Natural killer cell (primary cell): ENCODE results near the gene BEST2. TPM values are rescaled to one million over a fixed set of nuclear protein-coding genes. Genes with fewer than 3 reads are reported as not detected.

Source experiments
- ATAC-seq, 3 donors: fragments of 150-1000 bp in 2 of 3; fragments of 200-7000 bp in 1 of 3; cut with Tn5 transposase; 1 replicate in 1 of 3; 2 replicates in 2 of 3; pipeline ENCODE4 v1.10.0; 2021; ENCODE audit warnings: mild to moderate bottlenecking in 2 of 3, moderate library complexity in 2 of 3
- DNase-seq, 2 donors: peaks; one replicate each; pipeline versions ENCODE4 v3.0.0 to v3.0.0-alpha.2; 2013 to 2021; ENCODE audit warnings: mixed read lengths in 1 of 2
- H3K27ac ChIP-seq: one replicate; pipeline ENCODE4 v1.5.1; 2013; ENCODE audit warnings: mild to moderate bottlenecking, low read length
- H3K27me3 ChIP-seq: one replicate; pipeline ENCODE4 v1.6.1; 2013; ENCODE audit warnings: low read length; ENCODE audit not compliant: control insufficient read depth, insufficient read depth
- H3K36me3 ChIP-seq: one replicate; pipeline ENCODE4 v1.6.1; 2013; ENCODE audit warnings: low read length; ENCODE audit not compliant: control insufficient read depth, insufficient read depth
- H3K4me1 ChIP-seq: one replicate; pipeline ENCODE4 v1.6.1; 2013; ENCODE audit warnings: low read length; ENCODE audit not compliant: control insufficient read depth, insufficient read depth
- H3K4me3 ChIP-seq: one replicate; pipeline ENCODE4 v1.5.1; 2013; ENCODE audit warnings: low read length
- H3K9me3 ChIP-seq: one replicate; pipeline ENCODE4 v1.6.1; 2013; ENCODE audit warnings: low read length; ENCODE audit not compliant: control insufficient read depth, insufficient read depth
- H3K27ac Mint-ChIP-seq, 2 donors: one replicate each; pipeline ENCODE4 v1.8.0; 2022; ENCODE audit warnings: mild to moderate bottlenecking in 2 of 2, mixed read lengths in 2 of 2, moderate library complexity in 1 of 2
- H3K27me3 Mint-ChIP-seq, 2 donors: one replicate each; pipeline ENCODE4 v1.8.0; 2022; ENCODE audit warnings: low read depth in 2 of 2, mixed read lengths in 2 of 2
- H3K36me3 Mint-ChIP-seq: one replicate; pipeline ENCODE4 v1.8.0; 2022; ENCODE audit warnings: mixed read lengths
- H3K4me1 Mint-ChIP-seq, 2 donors: one replicate each; pipeline ENCODE4 v1.8.0; 2022; ENCODE audit warnings: mixed read lengths in 2 of 2
- H3K4me3 Mint-ChIP-seq: one replicate; pipeline ENCODE4 v1.8.0; 2022; ENCODE audit warnings: mild to moderate bottlenecking, moderate library complexity, mixed read lengths
- H3K9me3 Mint-ChIP-seq, 2 donors: one replicate each; pipeline ENCODE4 v1.8.0; 2022; ENCODE audit warnings: mixed read lengths in 2 of 2
- WGBS: methylation state at CpG from one replicate; pipeline ENCODE4 v1.1.7; 2013; ENCODE audit warnings: missing lambda C conversion rate; ENCODE audit not compliant: insufficient coverage; 5-methylcytosine and 5-hydroxymethylcytosine counted together
- intact Hi-C: fragments of 100-400 bp; cut with micrococcal nuclease; formaldehyde crosslinking; loops from one replicate; pipeline ENCODE4 v1.14.2; 2022
- total RNA-seq, 4 donors: library from RNA; stranded (reverse); fragments of 120-200 nt in 1 of 4; gene quantifications; one replicate each; pipeline versions ENCODE4 v1.2.3 to v1.2.4, GENCODE V29; 2013 to 2022
- TF ChIP-seq, protein P1 (sequence below): fragments of 200-600 bp; IDR thresholded peaks from one replicate; pipeline ENCODE4 v1.8.0; 2022; ENCODE audit warnings: antibody characterized with exemption

Gene BEST2
- total RNA-seq, 3 donors from 2014 or later (not counting 1 experiment from before 2014, with no cell fraction given) = not detected

DNA sequence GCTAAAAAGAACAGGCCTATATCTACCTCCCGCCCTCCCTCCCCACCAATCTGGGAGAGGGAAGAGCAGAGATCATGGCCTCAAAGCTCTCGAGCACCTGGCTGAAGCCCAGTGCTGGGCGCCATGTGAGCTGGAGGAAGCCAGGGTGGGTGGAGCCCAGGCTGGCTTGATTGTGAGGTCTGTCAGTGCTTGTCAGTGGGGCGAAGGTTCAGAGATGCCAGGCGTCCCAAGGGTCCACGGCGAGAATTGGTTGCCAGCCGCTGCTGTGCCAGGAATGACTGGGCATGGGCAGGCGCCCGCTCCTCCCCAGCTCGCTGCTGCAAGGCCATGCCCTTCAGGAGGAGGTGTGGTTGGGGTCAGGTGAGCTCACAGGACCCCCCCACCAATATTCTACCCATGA, 11.5 kb downstream of the BEST2 start:
- H3K4me1 ChIP-seq = peaks cover 6% of the 10 kb centered on the region
- over 99% methylated on average over 11 of the region's 11 CpGs for WGBS
- Mint-ChIP-seq H3K27me3 (peaks cover 0 to 3% of the 10 kb centered on the region in 2 donors), H3K36me3 (no peaks in the 10 kb centered on the region), H3K4me1 (peaks cover 0 to 11% of the 10 kb centered on the region in 2 donors), H3K27ac (no peak overlapping the region), H3K4me3 (no peak overlapping the region), H3K9me3 (no peaks in the 10 kb centered on the region)
- H3K4me3 ChIP-seq = no peak overlapping the region
- ATAC-seq = no peak
- no peak for DNase-seq
- H3K36me3 ChIP-seq = no peaks in the 10 kb centered on the region
- TF ChIP-seq, protein P1, sequence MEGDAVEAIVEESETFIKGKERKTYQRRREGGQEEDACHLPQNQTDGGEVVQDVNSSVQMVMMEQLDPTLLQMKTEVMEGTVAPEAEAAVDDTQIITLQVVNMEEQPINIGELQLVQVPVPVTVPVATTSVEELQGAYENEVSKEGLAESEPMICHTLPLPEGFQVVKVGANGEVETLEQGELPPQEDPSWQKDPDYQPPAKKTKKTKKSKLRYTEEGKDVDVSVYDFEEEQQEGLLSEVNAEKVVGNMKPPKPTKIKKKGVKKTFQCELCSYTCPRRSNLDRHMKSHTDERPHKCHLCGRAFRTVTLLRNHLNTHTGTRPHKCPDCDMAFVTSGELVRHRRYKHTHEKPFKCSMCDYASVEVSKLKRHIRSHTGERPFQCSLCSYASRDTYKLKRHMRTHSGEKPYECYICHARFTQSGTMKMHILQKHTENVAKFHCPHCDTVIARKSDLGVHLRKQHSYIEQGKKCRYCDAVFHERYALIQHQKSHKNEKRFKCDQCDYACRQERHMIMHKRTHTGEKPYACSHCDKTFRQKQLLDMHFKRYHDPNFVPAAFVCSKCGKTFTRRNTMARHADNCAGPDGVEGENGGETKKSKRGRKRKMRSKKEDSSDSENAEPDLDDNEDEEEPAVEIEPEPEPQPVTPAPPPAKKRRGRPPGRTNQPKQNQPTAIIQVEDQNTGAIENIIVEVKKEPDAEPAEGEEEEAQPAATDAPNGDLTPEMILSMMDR = no peak
- H3K27me3 ChIP-seq = no peaks in the 10 kb centered on the region
- intact Hi-C loops = no loop called here
- no peak overlapping the region for H3K27ac ChIP-seq
- no peaks in the 10 kb centered on the region for H3K9me3 ChIP-seq

DNA sequence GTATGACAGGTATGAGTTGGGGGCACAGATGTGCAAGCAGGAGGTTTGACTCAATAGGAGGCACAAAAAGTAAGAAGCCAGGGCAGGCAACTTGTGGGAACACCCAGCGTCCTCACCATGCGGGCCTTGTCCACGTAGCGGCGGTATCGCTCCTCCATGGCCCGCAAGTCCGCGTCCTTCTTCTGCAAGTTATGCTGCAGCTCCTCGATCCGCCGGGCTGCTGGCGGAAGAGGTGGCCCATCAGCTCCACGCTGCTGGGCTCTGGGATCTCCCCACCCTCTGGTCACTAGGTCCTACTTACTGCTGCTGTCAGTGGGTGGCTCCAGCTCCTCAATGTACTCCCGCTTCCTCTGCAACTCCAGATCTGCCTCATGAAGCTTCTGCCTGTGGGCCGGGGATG, 13.1 kb downstream of the BEST2 start:
- Histone ChIP-seq H3K9me3 (no peaks in the 10 kb centered on the region), H3K36me3 (no peaks in the 10 kb centered on the region), H3K27ac (no peak overlapping the region), H3K27me3 (no peaks in the 10 kb centered on the region), H3K4me1 (peaks cover 6% of the 10 kb centered on the region), H3K4me3 (no peak overlapping the region)
- Mint-ChIP-seq H3K4me1 (peaks cover 0 to 11% of the 10 kb centered on the region in 2 donors), H3K27ac (no peak overlapping the region), H3K27me3 (no peaks in the 10 kb centered on the region), H3K9me3 (no peaks in the 10 kb centered on the region), H3K4me3 (no peak overlapping the region), H3K36me3 (no peaks in the 10 kb centered on the region)
- intact Hi-C loops = no loop called here
- DNase-seq (no peak), ATAC-seq (no peak)
- TF ChIP-seq, protein P1 = no peak
- 98% methylated on average over 16 of the region's 16 CpGs for WGBS

DNA sequence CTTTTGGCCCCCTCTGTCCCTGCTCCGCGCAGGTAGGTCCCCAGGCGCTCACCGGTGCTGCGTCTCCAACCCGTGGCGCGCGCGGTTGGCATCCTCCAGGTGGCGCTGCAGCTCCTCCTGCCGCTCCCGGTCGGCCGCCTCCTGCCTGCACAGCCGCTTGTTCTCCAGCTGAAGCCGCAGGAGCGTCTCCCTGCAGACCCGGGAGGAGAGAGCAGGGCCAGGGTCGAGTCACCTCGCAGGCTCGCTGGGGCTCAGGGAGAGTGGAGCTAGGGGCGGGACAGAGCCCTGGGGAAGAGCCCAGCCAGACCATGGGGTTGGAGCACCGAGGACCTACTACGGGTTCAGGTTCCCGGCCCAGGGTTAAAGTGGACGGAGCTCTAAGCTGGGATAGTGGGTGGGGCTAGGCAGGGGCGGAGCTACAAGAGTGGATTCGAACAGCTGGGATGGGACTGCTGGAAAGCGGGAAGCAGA, 14.5 kb downstream of the BEST2 start:
- H3K4me1 ChIP-seq = peaks cover 6% of the 10 kb centered on the region
- H3K27me3 Mint-ChIP-seq = no peaks in the 10 kb centered on the region
- no peaks in the 10 kb centered on the region for H3K9me3 Mint-ChIP-seq
- 7% methylated on average over 30 of the region's 30 CpGs for WGBS
- H3K4me3 Mint-ChIP-seq = no peak overlapping the region
- no peaks in the 10 kb centered on the region for H3K36me3 ChIP-seq
- DNase-seq (peak; percentile 80 to 88), ATAC-seq (peak; percentile 80 to 98 (median 94))
- H3K4me1 Mint-ChIP-seq = peaks cover 0 to 6% of the 10 kb centered on the region in 2 donors
- intact Hi-C loops = loop anchor here (1.0 kb wide), 2 partner anchors 30 to 81 kb away; no protein-coding TSS in a partner anchor
- H3K36me3 Mint-ChIP-seq = no peaks in the 10 kb centered on the region
- H3K27ac Mint-ChIP-seq = no peak overlapping the region
- no peaks in the 10 kb centered on the region for H3K27me3 ChIP-seq
- H3K4me3 ChIP-seq = no peak overlapping the region
- TF ChIP-seq, protein P1 = peak; percentile 92
- H3K9me3 ChIP-seq = no peaks in the 10 kb centered on the region
- H3K27ac ChIP-seq = no peak overlapping the region

DNA sequence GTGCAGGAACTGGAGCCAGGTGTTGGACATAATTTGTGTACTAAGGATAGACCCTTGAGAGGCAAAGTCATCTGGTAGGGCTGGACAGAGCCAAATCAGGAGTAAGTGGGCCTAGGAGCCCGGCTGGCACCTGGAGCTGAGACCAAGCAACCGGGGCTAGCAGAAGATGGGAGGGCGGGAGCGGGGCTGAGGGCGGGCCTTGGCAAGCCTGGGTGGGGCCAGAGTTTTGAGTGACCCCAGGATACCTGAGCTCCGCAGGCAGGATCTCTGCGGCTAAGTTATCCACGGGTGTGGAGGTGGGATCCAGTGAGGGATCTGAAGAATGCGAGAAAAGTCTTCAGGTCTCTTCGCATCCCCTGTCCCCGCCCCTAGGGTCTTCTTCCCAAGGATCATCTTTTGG, 15.6 kb downstream of the BEST2 start:
- Histone ChIP-seq H3K36me3 (no peaks in the 10 kb centered on the region), H3K4me1 (peaks cover 6% of the 10 kb centered on the region), H3K27me3 (no peaks in the 10 kb centered on the region), H3K4me3 (no peak overlapping the region), H3K27ac (no peak overlapping the region), H3K9me3 (no peaks in the 10 kb centered on the region)
- 95% methylated on average over 11 of the region's 11 CpGs for WGBS
- intact Hi-C loops = no loop called here
- no peaks in the 10 kb centered on the region for H3K9me3 Mint-ChIP-seq
- H3K27me3 Mint-ChIP-seq = no peaks in the 10 kb centered on the region
- no peak overlapping the region for H3K4me3 Mint-ChIP-seq
- TF ChIP-seq, protein P1 = no peak
- no peak for DNase-seq
- H3K36me3 Mint-ChIP-seq = no peaks in the 10 kb centered on the region
- no peak for ATAC-seq
- peaks cover 0 to 6% of the 10 kb centered on the region in 2 donors for H3K4me1 Mint-ChIP-seq
- H3K27ac Mint-ChIP-seq = no peak overlapping the region
